NB4 (cell line): ENCODE data around the gene KPNA2.
"Not testable (repeated sequence)": the region's sequence is repeated elsewhere in the genome, so short reads cannot be mapped to it uniquely, and the experiment has no call there.

Experiments used
- DNase-seq: peaks from one replicate; pipeline ENCODE4 v3.0.0; 2010; ENCODE audit warnings: low read depth
- H3K4me3 ChIP-seq: one replicate; pipeline ENCODE4 v1.5.1; 2011; ENCODE audit warnings: mild to moderate bottlenecking, low read depth, low read length, moderate library complexity
- CTCF ChIP-seq: IDR thresholded peaks from one replicate; pipeline ENCODE4 v1.5.1; 2012; ENCODE audit warnings: low read depth, low read length
- MAX ChIP-seq: IDR thresholded peaks from 2 replicates; pipeline ENCODE4 v1.6.1; 2011; ENCODE audit warnings: low read depth, low read length
- MYC ChIP-seq: IDR thresholded peaks from 2 replicates; pipeline ENCODE4 v1.6.1; 2011; ENCODE audit warnings: low read depth, low read length
- POLR2A ChIP-seq: IDR thresholded peaks from 2 replicates; pipeline ENCODE4 v1.6.1; 2011; ENCODE audit warnings: mild to moderate bottlenecking; ENCODE audit not compliant: insufficient read length; ENCODE audit errors: extremely low read depth

KPNA2 gene

GRCh38 chr17:68047153-68047846 is 11.8 kb downstream of the KPNA2 start:
- no peak overlapping the region for H3K4me3 ChIP-seq
- DNase-seq, result no peak
- TF ChIP-seq MYC (no peak), MAX (no peak), POLR2A (no peak), CTCF (no peak)

- H3K4me3 ChIP-seq, DNase-seq: not testable (repeated sequence)
Observed at GRCh38 chr17:68047890-68048542, 12.5 kb downstream of the KPNA2 start.

GRCh38 chr17:68048996-68049395 is 13.5 kb downstream of the KPNA2 start:
- TF ChIP-seq MYC (no peak), MAX (no peak), POLR2A (no peak), CTCF (no peak)
- peak; percentile 33 for DNase-seq
- no peak overlapping the region for H3K4me3 ChIP-seq

GRCh38 chr17:68049812-68050437 is 14.4 kb downstream of the KPNA2 start:
- not testable (repeated sequence) for DNase-seq, H3K4me3 ChIP-seq

- H3K4me3 ChIP-seq, result not testable (repeated sequence)
Observed at GRCh38 chr17:68051321-68052312, 16.1 kb downstream of the KPNA2 start.

GRCh38 chr17:68052810-68053209 is 17.3 kb downstream of the KPNA2 start:
- no peak for DNase-seq
- TF ChIP-seq MAX, result no peak
- TF ChIP-seq CTCF, result no peak
- no peak for TF ChIP-seq POLR2A
- TF ChIP-seq MYC, result no peak
- H3K4me3 ChIP-seq, result no peak overlapping the region

More at GRCh38 chr17:68051321-68052312, 16.1 kb downstream of the KPNA2 start:
- DNase-seq, result not testable (repeated sequence)

- TF ChIP-seq MYC (no peak), CTCF (no peak), POLR2A (no peak), MAX (no peak)
- DNase-seq, result no peak
- H3K4me3 ChIP-seq, result no peak overlapping the region
Observed at GRCh38 chr17:68053231-68054013, 17.9 kb downstream of the KPNA2 start.
